ENCODE results near the gene SLC16A13.
"Not testable (repeated sequence)": the region's sequence is repeated elsewhere in the genome, so short reads cannot be mapped to it uniquely, and the experiment has no call there.

SLC16A13 gene

GRCh38 chr17:7068268-7068667, 32.5 kb downstream of the SLC16A13 start:
- DNase-seq = no peak

DNA sequence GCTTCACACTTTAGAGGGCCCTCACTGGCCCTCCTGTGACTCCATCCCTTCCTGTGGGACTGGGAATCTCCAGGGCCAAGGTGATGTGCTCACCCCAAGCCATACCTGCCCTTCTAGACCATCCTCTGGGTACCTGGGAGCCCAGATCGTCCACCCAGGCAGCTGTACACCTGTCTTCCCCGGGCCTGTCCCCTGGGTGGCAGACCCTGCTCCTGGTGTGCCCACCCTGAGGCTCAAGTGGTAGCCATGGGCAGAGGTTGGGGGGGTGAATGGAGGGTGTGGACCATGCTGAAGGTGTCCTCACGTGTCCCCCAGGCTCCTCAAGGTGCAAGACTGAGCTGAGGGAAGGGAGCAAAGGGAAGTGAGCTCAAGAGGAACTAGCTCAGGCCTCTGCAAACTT, 34.9 kb downstream of the SLC16A13 start:
- no peak for DNase-seq

GRCh38 chr17:7072406-7072805, 36.6 kb downstream of the SLC16A13 start:
- no peak for DNase-seq

- no peak for DNase-seq
Observed at GRCh38 chr17:7074931-7075330, 39.1 kb downstream of the SLC16A13 start.

DNA sequence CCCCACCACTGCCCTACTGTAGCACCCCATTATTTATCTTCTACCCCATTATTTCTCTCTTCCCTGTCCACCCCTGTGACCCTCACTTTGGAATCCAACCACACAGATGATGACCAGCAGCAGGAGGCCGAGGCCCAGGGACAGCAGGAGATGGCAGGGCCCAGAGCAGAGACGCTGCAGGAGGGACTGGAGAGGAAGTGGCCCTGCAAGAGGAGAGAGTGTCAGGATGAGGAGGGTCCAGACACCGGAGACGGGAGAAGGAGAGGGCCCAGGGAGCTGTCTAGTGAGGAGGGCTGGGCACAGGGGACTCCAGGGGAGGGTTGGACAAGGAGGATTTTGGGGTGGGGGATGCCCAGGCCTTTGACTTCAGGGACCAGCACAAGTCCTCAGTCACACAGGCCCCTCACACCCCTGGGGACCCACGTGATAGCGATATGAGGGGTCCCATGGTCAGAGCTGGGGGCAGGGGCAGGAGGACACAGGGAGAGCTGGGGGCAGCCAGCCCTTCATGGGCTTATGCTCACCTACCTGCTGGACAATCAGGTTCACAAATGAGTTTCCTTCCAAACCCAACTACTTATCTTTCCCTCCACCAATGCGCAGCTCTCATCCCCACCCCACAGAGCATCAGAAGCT, 42.2 kb downstream of the SLC16A13 start:
- no peak for DNase-seq

DNA sequence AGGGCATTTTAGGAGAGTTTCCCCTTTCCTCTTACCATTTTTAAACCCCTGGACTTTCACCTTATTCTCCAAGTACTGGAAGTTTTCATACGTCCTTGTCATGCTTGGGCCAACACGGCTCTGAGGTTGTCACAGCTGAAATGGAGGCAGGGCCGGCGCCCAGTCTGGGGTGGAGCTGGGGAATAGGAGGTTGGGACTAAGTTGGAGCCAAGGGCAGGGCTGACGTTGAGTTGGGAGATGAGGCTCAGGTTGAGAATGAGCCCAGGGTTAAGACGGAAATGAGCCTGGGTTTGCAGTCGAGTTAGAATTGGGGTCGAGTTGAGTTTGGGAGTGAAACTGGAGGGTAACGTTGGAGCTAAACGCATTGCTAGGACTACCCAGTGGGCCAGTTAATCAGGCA, 42.9 kb downstream of the SLC16A13 start:
- DNase-seq = no peak

GRCh38 chr17:7079581-7080455, 44.0 kb downstream of the SLC16A13 start, which contains the start of gene CLEC10A:
Gene CLEC10A (minus strand): TSS chr17:7080251. CDS start chr17:7078812, 1,439 bp downstream.
- no peak for DNase-seq

DNA sequence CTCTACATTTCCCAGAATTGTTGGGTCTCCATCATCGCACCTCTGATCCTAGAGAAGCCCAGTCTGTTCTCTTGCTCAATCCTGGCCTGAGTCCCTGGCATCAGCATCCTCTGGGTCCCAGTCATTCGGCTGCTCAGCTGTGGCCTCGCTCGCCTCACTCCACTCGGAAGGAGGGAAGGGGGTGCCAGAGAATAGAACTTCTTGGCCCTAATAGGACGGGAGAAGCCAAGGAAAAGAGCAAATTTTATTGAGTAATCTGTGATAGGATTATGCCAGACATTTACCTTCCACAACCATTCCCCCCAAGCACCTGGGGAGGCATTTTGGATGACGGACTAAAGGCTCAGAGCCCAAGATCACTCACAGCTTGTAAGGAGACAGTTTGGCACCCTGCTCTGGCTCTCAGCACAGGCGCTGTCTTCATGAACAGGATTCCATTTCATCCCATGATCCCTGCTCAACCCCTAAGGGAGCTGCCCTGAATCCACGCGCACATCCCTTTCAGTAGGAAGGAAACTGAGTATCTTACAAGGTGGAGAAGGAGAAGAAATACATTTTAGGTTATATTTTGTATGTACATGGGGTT, 44.7 kb downstream of the SLC16A13 start:
- DNase-seq = no peak

DNA sequence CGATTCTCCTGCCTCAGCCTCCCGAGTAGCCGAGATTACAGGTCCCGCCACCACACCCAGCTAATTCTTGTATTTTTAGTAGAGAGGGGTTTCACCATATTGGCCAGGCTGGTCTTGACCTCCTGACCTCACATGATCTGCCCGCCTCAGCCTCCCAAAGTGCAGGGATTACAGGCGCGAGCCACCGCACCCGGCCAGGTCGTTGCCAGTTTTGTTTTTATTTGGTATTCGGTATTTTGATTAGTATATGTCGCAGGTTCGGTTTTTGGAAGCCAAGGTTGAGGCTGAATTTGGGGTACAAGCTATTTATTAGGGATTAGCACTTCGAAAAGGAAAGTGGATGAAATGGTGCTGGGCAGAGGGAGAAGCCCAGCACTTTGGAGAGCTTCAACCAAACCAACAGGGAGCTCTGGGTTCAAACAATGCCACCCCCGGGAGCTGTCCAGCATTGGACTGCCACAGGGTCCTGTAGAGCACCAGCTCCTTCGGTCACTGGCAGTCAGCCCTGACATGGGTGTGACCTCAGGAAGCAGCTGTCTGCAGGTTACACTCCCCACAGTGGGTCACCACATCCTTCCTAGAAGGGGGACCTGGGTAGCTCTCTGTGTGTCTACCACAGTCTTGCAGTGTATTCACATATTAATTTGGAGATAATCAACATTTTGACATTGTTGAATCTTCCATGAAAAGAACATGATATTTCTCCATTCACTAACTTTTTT, 45.7 kb downstream of the SLC16A13 start:
- peak; percentile 56 for DNase-seq

DNA sequence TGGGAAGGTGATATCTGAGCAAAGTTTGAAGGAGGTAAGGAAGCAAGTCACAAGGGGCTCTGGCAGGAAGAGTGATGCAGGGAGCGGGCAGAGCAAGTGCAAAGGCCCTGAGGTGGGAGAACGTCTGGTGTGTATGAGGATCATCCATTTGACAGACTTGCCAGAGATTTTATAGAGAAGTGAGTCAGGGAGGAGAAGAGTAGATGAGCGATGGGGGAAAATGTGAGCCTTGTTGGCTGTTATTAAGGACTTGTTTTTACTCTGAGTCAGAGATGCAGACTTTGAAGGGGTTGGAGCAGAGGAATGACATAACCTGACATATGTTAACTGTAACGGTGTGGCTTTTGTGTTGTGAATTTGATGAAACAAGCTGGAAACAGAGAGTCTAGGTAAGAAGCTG, 47.8 kb downstream of the SLC16A13 start:
- no peak for DNase-seq

GRCh38 chr17:7084088-7084487, 48.3 kb downstream of the SLC16A13 start:
- peak; percentile 36 for DNase-seq

DNA sequence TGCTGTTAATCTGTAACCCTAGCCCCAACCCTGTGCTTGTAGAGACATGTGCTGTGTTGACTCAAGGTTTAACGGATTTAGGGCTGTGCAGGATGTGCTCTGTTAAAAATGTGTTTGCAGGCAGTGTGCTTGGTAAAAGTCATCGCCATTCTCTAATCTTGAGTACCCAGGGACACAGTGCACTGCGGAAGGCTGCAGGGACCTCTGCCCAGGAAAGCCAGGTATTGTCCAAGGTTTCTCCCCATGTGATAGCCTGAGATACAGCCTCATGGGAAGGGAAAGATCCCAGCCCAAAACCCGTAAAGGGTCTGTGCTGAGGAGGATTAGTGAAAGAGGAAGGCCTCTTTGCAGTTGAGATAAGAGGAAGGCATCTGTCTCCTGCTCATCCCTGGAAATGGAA, 52.6 kb downstream of the SLC16A13 start:
- DNase-seq = not testable (repeated sequence)

GRCh38 chr17:7089570-7089969, 53.8 kb downstream of the SLC16A13 start:
- not testable (repeated sequence) for DNase-seq

All from hematopoietic multipotent progenitor cell treated with erythropoietin and hydrocortisone succinate and interleukin-3 and kit ligand, for 6 days (in vitro differentiated cells).